ENCODE results near the gene GMDS. TPM values are rescaled to one million over a fixed set of nuclear protein-coding genes. Genes with fewer than 3 reads are reported as not detected.

Gene GMDS
- total RNA-seq, 1 experiment from 2014 or later = 27.6 TPM

- no peak overlapping the region for H2BK12ac ChIP-seq (ENCODE audit: insufficient read length, low read depth, low read length)
- Mint-ChIP-seq H3K27me3 (ENCODE audit: low read depth) (peaks cover 5% of the 10 kb centered on the region), H3K4me3 (no peak overlapping the region), H3K9me3 (no peaks in the 10 kb centered on the region), H3K36me3 (ENCODE audit: insufficient read depth in 1 of 3, low read depth in 3 of 3) (no peaks in the 10 kb centered on the region), H3K4me1 (no peaks in the 10 kb centered on the region), H3K27ac (no peak overlapping the region)
- H4K20me1 ChIP-seq (ENCODE audit: control insufficient read depth, insufficient read depth, insufficient read length) = no peaks in the 10 kb centered on the region
- H3K23me2 ChIP-seq (ENCODE audit: insufficient read length, low read depth, low read length, poor library complexity, severe bottlenecking) = no peaks in the 10 kb centered on the region
- no peak overlapping the region for H3T11ph ChIP-seq (ENCODE audit: low read length)
- no peak overlapping the region for H3K9ac ChIP-seq (ENCODE audit: extremely low read depth, insufficient read length, low read length)
- no peak overlapping the region for H3K18ac ChIP-seq (ENCODE audit: insufficient read length, low read depth, low read length)
- H2AK5ac ChIP-seq (ENCODE audit: insufficient read length, low read length) = no peak overlapping the region
- no peaks in the 10 kb centered on the region for H3K79me1 ChIP-seq (ENCODE audit: insufficient read depth, low read depth, low read length, poor library complexity, severe bottlenecking)
- H3K27me3 ChIP-seq (ENCODE audit: insufficient read depth, low read length) = no peaks in the 10 kb centered on the region
- no peak overlapping the region for H2BK20ac ChIP-seq (ENCODE audit: low read depth, low read length, poor library complexity, severe bottlenecking)
- no peak overlapping the region for H3K4me2 ChIP-seq (ENCODE audit: insufficient read depth, insufficient read length, low read length)
- no CpG with 5 or more reads among the region's 7 CpGs for WGBS (ENCODE audit: extremely low coverage, insufficient read length, low lambda C conversion rate)
- TF ChIP-seq CTCF (conservative IDR thresholded peaks at IDR 0.05) = no peak
- no peaks in the 10 kb centered on the region for H3K4me1 ChIP-seq (ENCODE audit: insufficient read depth, low read length)
- no peaks in the 10 kb centered on the region for H3K79me2 ChIP-seq (ENCODE audit: insufficient read depth, low read length)
- no peak overlapping the region for H2BK120ac ChIP-seq (ENCODE audit: low read depth, low read length, poor library complexity, severe bottlenecking)
- H4K8ac ChIP-seq (replicated peaks; ENCODE audit: insufficient read length, low read depth, low read length) = no peak overlapping the region
- no peak overlapping the region for H2BK5ac ChIP-seq (ENCODE audit: insufficient read length, low read length)
- H3K4ac ChIP-seq (ENCODE audit: low read depth, low read length) = no peak overlapping the region
- no peak overlapping the region for H4K5ac ChIP-seq (ENCODE audit: insufficient read length, low read depth, low read length)
- no peak overlapping the region for H2BK15ac ChIP-seq (ENCODE audit: low read depth, low read length)
- H3K27ac ChIP-seq (ENCODE audit: insufficient read length, low read depth, low read length) = no peak overlapping the region
- H3K9me3 ChIP-seq (ENCODE audit: control insufficient read depth, low read depth, low read length) = no peaks in the 10 kb centered on the region
- no peak overlapping the region for H2AFZ ChIP-seq (ENCODE audit: low read length)
- no peak overlapping the region for H3K23ac ChIP-seq (ENCODE audit: insufficient read length, low read depth, low read length)
- no peak overlapping the region for H4K91ac ChIP-seq (ENCODE audit: insufficient read length, low read depth, low read length)
- H3K56ac ChIP-seq (ENCODE audit: insufficient read length, low read depth, low read length) = no peak overlapping the region
- no peak for DNase-seq
- H3K14ac ChIP-seq (ENCODE audit: insufficient read depth, low read length) = no peak overlapping the region
Observed at GRCh38 chr6:1587546-1587945, 657.9 kb downstream of the GMDS start.
